Lung (tissue), 12 donors: ENCODE data around the gene TMEM134. TPM values are rescaled to one million over a fixed set of nuclear protein-coding genes. Genes with fewer than 3 reads are reported as not detected.
A peak's percentile ranks its signal among the peaks of the same experiment; 100 is the strongest.

ENCODE experiments used
- ATAC-seq: fragments of 200-7000 bp; cut with Tn5 transposase; one replicate; pipeline ENCODE4 v1.9.1; 2020; ENCODE audit warnings: moderate number of reproducible peaks; ENCODE audit not compliant: insufficient read depth, low FRiP score
- DNase-seq, 3 donors: peaks; one replicate each; pipeline ENCODE4 v3.0.0-alpha.2; 2013 to 2017
- H3K27ac ChIP-seq, 2 donors: one replicate each; pipeline ENCODE4 v1.5.1; 2013; ENCODE audit warnings: mild to moderate bottlenecking in 2 of 2, moderate library complexity in 2 of 2, control low read depth in 1 of 2, inconsistent platforms in 1 of 2, low read depth in 1 of 2, low read length in 1 of 2
- H3K27me3 ChIP-seq, 3 donors: one replicate each; pipeline ENCODE4 v1.5.1; 2013; ENCODE audit warnings: low read length in 2 of 3; ENCODE audit not compliant: control insufficient read depth in 3 of 3, insufficient read depth in 3 of 3
- H3K36me3 ChIP-seq, 4 donors: one replicate each; pipeline ENCODE4 v1.5.1; 2013; ENCODE audit warnings: low read length in 4 of 4, mild to moderate bottlenecking in 1 of 4, moderate library complexity in 1 of 4; ENCODE audit not compliant: control insufficient read depth in 4 of 4, insufficient read depth in 4 of 4
- H3K4me1 ChIP-seq, 5 donors: one replicate each; pipeline ENCODE4 v1.5.1; 2013; ENCODE audit warnings: low read length in 5 of 5, mild to moderate bottlenecking in 2 of 5, moderate library complexity in 1 of 5; ENCODE audit not compliant: control insufficient read depth in 5 of 5, insufficient read depth in 5 of 5
- H3K4me3 ChIP-seq: one replicate; pipeline ENCODE4 v1.5.1; 2013; ENCODE audit warnings: mild to moderate bottlenecking, control low read depth, moderate library complexity
- H3K9ac ChIP-seq, 2 donors: one replicate each; pipeline ENCODE4 v1.5.1; 2013; ENCODE audit warnings: low read length in 2 of 2, control low read depth in 1 of 2; ENCODE audit not compliant: insufficient read depth in 1 of 2
- H3K9me3 ChIP-seq, 4 donors: one replicate each; pipeline ENCODE4 v1.5.1; 2013; ENCODE audit warnings: low read length in 3 of 4, mild to moderate bottlenecking in 1 of 4, moderate library complexity in 1 of 4; ENCODE audit not compliant: control insufficient read depth in 4 of 4, insufficient read depth in 3 of 4
- WGBS, 2 donors: extraction: QIAGEN DNeasy Blood & Tissue Kit; methylation state at CpG; one replicate each; pipeline ENCODE4 v1.1.7; 2013; 5-methylcytosine and 5-hydroxymethylcytosine counted together
- polyA plus RNA-seq, 2 donors: library from polyadenylated mRNA; stranded (reverse); fragments of 200-250 nt; gene quantifications; one replicate each; pipeline ENCODE4 v1.2.1, GENCODE V29; 2013
- total RNA-seq, 2 donors: library from RNA; depleted of rRNA in 1 of 2; stranded (reverse); fragments of >200 nt in 1 of 2; gene quantifications; one replicate each; pipeline ENCODE4 v1.2.1, GENCODE V29; 2014 to 2021
- TF ChIP-seq, protein P1 (sequence below): IDR thresholded peaks from 2 replicates; pipeline ENCODE4 v1.5.1; 2012; ENCODE audit warnings: mild to moderate bottlenecking; ENCODE audit errors: control extremely low read depth, extremely low read depth
- donor health status: control.
- donor health status: control.
- donor health status: Bipolar disorder and iron deficiency.
- donor health status: healthy.
- donor health status: DM: yes; HTN: yes; CAD: no.

The TMEM134 gene
- total and polyA plus RNA-seq, 4 donors: 32.5 to 91.4 (median 83.1) TPM

DNA sequence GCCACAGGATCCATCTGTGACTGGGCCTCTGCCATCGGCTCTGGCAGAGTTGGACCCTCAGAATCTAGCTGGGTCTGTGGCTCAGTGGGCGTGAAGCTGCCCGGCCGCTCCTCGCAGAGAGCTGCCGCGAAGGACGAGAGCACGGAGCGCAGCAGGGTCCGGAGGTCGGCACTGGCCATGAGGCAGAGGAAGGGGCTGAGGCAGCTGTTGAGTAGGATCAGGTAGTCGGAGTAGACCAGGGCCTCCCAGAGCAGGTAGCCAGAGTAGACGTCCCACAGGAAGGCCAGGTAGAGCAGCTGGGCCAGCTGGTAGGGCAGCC, 17.4 kb downstream of the TMEM134 start:
- H3K9me3 ChIP-seq: no peaks in the 10 kb centered on the region
- H3K27ac ChIP-seq: peak overlapping the region in 1 of 2 donors; percentile 48
- DNase-seq (no peak), ATAC-seq (no peak)
- H3K4me3 ChIP-seq: no peak overlapping the region
- H3K9ac ChIP-seq: no peak overlapping the region
- no peaks in the 10 kb centered on the region for H3K36me3 ChIP-seq
- WGBS, 2 donors: 93 to 96% methylated on average over 14 of the region's 14 CpGs
- H3K4me1 ChIP-seq: no peaks in the 10 kb centered on the region
- no peaks in the 10 kb centered on the region for H3K27me3 ChIP-seq
- TF ChIP-seq, protein P1, sequence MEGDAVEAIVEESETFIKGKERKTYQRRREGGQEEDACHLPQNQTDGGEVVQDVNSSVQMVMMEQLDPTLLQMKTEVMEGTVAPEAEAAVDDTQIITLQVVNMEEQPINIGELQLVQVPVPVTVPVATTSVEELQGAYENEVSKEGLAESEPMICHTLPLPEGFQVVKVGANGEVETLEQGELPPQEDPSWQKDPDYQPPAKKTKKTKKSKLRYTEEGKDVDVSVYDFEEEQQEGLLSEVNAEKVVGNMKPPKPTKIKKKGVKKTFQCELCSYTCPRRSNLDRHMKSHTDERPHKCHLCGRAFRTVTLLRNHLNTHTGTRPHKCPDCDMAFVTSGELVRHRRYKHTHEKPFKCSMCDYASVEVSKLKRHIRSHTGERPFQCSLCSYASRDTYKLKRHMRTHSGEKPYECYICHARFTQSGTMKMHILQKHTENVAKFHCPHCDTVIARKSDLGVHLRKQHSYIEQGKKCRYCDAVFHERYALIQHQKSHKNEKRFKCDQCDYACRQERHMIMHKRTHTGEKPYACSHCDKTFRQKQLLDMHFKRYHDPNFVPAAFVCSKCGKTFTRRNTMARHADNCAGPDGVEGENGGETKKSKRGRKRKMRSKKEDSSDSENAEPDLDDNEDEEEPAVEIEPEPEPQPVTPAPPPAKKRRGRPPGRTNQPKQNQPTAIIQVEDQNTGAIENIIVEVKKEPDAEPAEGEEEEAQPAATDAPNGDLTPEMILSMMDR: no peak

DNA sequence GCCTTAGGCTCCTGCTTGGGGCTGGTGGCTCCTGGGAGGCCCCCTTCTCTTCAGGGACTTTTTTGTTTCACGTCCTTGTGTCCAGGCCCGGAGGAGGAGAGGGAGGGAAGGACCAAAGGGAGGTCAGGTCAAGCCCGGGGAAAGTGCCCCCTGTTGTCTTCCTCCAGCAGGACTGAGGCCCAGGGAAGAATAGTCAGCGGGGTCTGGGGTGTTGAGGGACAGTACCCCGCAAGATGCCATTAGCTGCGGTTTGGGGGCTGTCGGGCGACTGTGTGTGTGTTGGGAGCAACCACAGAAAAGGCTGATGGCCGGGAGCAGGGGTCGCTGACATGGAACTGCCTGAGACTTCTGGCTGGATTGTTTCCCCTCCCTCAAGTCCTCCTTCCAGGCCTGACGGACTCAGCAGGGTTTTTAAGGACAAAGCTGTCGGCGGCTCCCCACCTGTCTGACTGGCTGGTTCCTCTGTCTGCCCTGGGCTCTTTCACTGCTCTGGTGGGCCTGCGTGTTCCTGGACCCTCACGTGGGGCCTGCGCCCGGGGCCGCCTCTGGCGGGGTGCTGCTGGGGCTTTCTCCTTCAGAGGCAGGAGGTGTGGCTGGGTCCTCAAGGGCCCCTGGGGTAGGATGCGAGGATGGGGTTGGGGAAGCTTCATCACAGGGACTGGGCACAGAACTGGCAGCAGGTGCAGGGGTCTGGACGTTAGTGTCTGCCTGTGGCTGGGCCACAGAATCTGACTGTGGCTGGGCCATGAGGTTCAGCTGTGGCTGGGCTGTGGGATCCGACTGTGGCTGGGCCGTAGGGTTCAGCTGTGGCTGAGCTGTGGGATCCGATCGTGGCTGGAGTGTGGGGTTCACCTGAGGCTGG, 18.0 kb downstream of the TMEM134 start:
- ATAC-seq: no peak
- 91 to 94% methylated on average over 25 of the region's 25 CpGs for WGBS, 2 donors

DNA sequence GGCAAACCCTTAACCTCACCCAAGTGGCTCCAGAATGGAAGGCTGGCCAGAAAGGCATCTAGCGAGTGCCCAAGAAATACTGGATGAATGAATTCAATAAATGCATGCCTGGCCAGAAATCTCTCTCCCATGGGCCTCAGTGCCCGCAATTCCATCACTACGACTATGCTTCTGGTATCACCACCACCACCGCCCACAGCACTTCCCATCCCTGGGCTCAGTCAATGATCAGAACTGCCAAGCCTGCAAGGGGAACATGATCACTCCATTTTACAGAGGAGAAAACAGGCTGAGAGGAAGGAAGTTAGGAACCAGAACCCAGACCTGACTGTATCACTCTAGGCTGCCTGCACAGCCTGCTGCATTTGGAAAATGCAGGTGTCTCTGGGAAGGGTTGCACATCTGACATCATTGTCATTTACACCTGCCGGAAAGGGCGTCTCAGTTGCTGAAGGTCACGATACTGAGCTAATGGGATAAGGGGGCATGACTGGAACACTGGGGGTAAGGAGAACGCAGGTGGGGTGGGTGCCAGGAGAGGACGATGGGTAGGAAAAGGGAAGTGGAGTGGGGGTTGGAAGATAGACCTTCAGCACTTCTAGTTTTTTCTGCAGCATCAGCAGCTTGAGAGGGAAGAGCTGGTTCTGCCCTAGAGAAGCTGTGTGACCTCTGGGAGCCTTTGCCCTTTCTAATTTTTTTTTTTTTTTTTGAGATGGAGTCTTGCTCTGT, 19.8 kb downstream of the TMEM134 start:
- no peak for DNase-seq
- Histone ChIP-seq H3K36me3 (no peaks in the 10 kb centered on the region), H3K4me1 (no peaks in the 10 kb centered on the region), H3K27me3 (no peaks in the 10 kb centered on the region), H3K4me3 (no peak overlapping the region), H3K9me3 (no peaks in the 10 kb centered on the region), H3K27ac (no peak overlapping the region), H3K9ac (no peak overlapping the region)
- TF ChIP-seq, protein P1: no peak
- no peak for ATAC-seq
- WGBS, 2 donors: 58 to 65% methylated on average over 9 of the region's 9 CpGs

More for the DNA sequence above, 18.0 kb downstream of the TMEM134 start:
- no peak for DNase-seq
- H3K27me3 ChIP-seq: no peaks in the 10 kb centered on the region
- H3K4me3 ChIP-seq: no peak overlapping the region
- H3K27ac ChIP-seq: no peak overlapping the region
- H3K36me3 ChIP-seq: no peaks in the 10 kb centered on the region
- H3K4me1 ChIP-seq: no peaks in the 10 kb centered on the region
- TF ChIP-seq, protein P1: no peak
- no peaks in the 10 kb centered on the region for H3K9me3 ChIP-seq
- no peak overlapping the region for H3K9ac ChIP-seq
